Measurements from ENCODE around the gene LDLRAD4.
"Not testable (repeated sequence)": the region's sequence is repeated elsewhere in the genome, so short reads cannot be mapped to it uniquely, and the experiment has no call there.

Gene LDLRAD4

GRCh38 chr18:13585379-13586153, 367.0 kb downstream of the LDLRAD4 start:
- DNase-seq: no peak

GRCh38 chr18:13587001-13587400, 368.4 kb downstream of the LDLRAD4 start:
- no peak for DNase-seq

GRCh38 chr18:13587477-13587876, 368.9 kb downstream of the LDLRAD4 start:
- DNase-seq: no peak

- DNase-seq: no peak
These were observed 369.4 kb downstream of the LDLRAD4 start for GRCh38 chr18:13587937-13588336.

- DNase-seq: no peak
These were observed 370.8 kb downstream of the LDLRAD4 start for GRCh38 chr18:13589316-13589715.

- no peak for DNase-seq
These were observed 371.4 kb downstream of the LDLRAD4 start for GRCh38 chr18:13589943-13590342.

GRCh38 chr18:13592246-13592645, 373.7 kb downstream of the LDLRAD4 start:
- DNase-seq: no peak

- DNase-seq: no peak
These were observed 376.0 kb downstream of the LDLRAD4 start for GRCh38 chr18:13594551-13594950.

GRCh38 chr18:13597068-13597467, 378.5 kb downstream of the LDLRAD4 start:
- no peak for DNase-seq

GRCh38 chr18:13598591-13598990, 380.0 kb downstream of the LDLRAD4 start:
- no peak for DNase-seq

- no peak for DNase-seq
These were observed 380.5 kb downstream of the LDLRAD4 start for GRCh38 chr18:13599031-13599430.

- DNase-seq: no peak
These were observed 384.9 kb downstream of the LDLRAD4 start for GRCh38 chr18:13603304-13604019.

- no peak for DNase-seq
These were observed 386.2 kb downstream of the LDLRAD4 start for GRCh38 chr18:13604786-13605185.

- DNase-seq: no peak
These were observed 386.9 kb downstream of the LDLRAD4 start for GRCh38 chr18:13605477-13605876.

GRCh38 chr18:13605901-13606300, 387.3 kb downstream of the LDLRAD4 start:
- DNase-seq: no peak

GRCh38 chr18:13606604-13607254, 388.2 kb downstream of the LDLRAD4 start:
- DNase-seq: no peak

- DNase-seq: not testable (repeated sequence)
These were observed 389.5 kb downstream of the LDLRAD4 start for GRCh38 chr18:13608024-13608562.

GRCh38 chr18:13608791-13609532, 390.4 kb downstream of the LDLRAD4 start:
- DNase-seq: no peak

- no peak for DNase-seq
These were observed 392.1 kb downstream of the LDLRAD4 start for GRCh38 chr18:13610555-13611141.

GRCh38 chr18:13611142-13611600, 392.6 kb downstream of the LDLRAD4 start:
- DNase-seq: no peak

GRCh38 chr18:13611601-13612195, 393.1 kb downstream of the LDLRAD4 start:
- no peak for DNase-seq

Measured in activated CD4-positive, alpha-beta T cell treated with anti-CD3 and anti-CD28 coated beads for 4 hours (primary cell).